NCI-H1105 treated with DMSO at 0.1 percent for 48 hours (cell line): ENCODE data around the gene BARX1.
"Not testable (repeated sequence)": the region's sequence is repeated elsewhere in the genome, so short reads cannot be mapped to it uniquely, and the experiment has no call there.

Experiments used
- DNase-seq: peaks from one replicate; lab custom pipeline; 2025; lab: John Stamatoyannopoulos, UW

BARX1 gene

DNA sequence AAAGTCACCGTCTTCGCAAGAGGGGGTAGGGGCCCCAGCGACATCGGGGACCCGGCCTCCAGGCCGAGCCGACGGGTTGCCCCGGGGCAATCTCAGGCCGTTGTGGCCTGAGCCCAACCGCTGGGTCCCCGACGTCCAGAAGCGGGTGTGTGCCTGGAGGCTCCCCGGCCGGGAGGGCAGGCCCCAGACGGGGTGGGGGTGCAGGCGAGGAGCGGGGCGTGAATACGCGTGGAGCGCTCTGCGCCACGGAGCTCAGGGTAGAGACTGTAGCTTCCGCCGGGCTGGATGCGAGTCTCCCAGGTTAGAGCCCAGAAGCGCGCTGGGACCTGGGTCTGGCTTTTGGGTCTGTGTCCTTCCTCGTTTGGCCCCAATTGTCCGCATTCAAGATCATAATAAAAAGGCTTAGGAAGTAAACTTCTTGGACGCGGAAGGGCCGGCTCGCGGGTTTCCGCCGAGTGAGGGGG, 3.5 kb downstream of the BARX1 start:
- no peak for DNase-seq

DNA sequence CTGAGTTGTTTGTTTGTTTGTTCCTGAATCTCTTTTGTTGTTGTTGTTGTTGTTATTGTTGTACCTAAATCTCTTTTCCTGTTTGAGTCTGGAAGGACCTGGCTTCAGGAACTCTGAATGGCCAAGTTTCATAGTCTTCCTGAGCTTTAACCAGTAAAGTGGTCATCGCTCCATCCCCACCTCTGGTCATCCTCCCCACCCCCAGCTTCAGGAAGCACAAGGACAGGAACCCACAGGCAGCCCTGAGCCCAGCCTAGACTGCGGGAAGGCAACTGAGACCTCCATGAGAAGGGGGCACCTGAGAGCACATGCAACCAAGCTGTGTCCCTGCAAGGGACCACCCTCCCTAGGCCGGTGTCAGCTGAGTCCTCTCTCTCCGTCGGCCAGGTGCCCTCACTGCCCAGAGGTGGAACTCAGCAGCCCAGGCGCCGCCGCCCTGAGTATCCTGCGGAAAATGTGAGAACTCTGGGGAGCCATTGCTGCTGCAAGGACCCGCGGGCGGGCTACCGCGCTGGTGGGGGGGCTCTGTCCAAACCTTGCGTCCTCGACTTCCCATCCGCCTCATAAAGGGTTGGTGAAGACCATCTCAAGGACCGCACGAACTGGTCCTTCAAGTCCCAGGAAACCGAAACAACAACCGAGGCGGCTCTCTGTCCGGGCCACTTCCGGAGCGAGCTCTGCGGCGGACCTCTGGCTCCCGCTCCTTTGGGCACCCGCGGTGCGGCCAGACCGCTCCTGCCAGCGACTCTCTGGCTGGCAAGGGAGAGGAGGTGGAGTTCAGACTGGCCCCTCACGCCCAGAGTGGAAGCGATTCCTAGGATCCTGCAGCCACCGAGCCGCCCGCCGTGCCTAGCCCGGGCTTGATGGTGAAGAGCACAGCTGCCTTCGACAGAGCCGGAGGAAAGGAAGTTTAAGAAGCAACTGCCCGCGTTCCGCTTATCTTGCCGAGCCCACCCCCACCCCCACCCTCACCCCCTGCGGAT, 4.2 kb downstream of the BARX1 start:
- DNase-seq = no peak

DNA sequence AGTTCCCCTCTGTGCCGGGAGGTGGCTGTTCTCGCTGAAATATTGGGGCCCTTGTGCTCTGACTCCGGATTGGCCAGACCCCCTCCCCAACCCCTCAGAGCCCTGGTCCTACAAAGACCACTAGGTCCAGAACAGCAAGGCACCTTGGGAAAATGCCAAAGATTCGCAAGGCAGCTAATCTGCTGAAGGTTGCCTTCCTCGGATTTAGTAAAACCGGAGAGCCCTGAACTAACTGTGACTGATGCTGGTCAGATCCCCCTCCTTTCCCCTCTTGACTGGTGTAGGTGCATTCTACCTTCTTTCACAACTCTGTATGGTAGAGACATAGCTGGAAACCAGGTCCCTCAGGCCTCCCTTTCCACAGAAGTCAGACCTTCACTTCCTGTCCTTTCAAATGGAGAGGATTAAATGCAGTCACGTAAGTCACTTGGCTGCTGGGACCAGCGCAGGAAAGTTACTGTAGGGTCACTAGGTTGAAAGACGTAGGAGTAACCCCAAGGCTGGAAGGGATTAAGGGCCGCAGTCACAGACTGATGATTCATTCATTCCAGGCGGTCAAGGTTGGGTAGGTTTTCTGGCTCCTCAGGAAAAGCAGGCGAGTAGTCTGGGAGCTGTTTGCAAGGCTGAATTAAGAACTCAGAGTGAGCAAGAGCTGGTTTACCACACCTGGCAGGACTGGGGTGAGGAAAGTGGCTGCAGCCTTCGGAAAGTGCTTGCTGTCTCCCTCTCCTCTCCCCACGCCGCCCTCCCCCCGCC, 5.3 kb downstream of the BARX1 start:
- no peak for DNase-seq

DNA sequence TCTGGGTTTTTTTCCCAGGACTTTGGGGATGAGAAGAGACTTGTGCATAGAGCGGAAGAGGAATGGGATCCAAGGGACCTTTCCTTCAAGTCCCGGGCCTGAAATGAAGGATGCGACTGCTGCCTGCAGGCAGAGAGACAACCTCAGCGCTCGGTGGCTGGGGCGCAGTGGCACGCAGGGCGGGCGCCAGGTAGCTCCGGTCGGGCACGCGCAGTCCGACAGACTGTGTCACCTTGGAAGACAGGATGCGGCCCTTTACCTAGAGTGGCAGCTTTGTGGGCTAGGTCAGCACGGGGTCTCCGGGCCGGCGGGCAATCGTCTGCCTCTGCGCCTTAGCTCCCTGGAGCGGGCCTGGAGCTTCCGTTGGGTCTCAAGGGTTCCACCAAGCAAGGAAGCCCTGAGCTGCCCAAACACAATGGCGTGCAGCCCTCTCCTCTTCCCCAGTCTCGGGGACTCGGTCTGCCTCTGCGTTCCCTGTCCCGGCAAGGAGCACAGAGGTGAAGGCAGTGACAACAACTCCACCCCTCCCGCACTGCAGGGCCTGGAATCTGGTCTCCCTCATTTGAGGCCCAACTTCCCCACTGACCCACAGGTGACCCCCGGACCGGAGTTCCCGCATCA, 6.0 kb downstream of the BARX1 start:
- no peak for DNase-seq

DNA sequence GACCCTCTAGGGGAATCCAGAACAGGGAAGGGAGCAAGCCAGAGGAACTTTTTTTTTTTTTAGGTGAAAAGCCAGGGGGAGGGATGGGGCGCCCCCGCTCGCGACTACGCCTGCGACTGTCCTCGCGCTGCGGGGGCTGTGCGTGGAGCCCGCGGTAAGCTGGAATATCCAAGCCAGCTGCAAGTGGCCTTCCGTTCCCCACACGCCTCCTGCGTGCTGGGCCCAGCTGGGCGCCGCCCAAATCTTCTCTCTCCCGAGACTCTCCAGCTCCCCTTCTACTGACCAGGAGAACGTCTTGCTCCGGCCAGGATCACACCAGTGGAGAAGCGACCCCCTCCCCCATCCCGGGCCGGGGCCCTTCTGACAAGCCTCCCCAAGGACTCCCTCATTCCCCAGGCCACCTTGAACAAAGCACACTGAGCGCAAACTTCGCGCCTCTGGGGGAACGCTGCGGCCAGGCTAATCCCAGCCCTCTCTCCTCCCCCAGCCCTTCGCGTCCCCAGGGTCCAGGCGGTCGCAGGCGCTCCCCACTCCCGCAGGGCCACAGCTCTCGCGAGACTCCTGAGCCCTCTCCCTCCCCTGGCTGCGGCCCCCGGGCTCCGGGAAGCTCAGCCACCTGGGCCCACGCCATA, 6.6 kb downstream of the BARX1 start:
- no peak for DNase-seq

DNA sequence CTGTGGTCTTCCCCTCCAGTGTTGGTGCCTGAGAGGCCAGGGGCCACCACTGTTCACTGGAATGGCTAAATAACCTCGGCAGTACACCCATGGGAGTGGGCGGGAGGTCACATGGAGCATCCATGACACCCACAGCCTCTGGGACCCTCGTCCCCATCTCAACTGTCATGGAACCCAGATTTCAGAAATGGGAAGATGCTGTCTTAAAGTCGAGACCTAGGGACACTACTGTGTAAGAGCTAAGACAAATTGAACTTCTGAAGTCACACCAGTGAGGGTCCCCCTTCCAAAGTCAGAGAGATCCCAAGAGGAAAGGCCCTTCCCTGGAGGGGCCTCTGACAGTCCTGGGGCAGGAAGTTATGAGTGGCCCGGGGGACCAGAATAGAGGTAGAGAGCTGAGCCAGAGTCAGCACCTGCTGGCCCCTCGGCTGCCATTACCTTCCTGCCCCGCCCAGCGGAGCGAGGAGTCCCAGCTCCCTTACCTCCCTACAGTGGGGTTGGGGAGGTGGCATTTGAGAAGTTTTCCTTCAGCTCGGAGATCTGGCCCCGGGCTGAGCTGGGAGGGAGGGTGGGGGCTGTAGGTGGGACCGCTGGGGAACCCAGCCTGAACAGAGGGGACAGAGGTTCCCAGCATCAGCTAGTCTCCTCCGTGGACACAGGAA, 7.6 kb downstream of the BARX1 start:
- DNase-seq = no peak

DNA sequence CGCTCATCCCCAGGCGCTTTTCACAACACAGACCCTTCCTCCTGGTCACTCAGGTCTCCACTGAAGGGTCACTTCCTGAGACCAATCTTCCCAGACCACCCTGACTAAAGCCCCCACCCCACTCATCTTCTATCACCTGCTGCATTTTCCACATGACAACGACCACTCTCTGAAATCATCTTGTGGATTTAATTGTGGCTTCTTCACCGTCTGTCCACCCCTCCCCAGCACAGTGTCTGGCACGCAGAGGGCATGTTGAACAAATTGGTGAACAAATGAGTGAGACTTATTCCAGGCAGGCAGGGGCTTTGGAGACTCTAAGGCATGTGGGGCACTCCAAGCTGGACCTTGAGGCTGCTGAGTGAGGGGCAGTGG, 8.8 kb downstream of the BARX1 start:
- no peak for DNase-seq

DNA sequence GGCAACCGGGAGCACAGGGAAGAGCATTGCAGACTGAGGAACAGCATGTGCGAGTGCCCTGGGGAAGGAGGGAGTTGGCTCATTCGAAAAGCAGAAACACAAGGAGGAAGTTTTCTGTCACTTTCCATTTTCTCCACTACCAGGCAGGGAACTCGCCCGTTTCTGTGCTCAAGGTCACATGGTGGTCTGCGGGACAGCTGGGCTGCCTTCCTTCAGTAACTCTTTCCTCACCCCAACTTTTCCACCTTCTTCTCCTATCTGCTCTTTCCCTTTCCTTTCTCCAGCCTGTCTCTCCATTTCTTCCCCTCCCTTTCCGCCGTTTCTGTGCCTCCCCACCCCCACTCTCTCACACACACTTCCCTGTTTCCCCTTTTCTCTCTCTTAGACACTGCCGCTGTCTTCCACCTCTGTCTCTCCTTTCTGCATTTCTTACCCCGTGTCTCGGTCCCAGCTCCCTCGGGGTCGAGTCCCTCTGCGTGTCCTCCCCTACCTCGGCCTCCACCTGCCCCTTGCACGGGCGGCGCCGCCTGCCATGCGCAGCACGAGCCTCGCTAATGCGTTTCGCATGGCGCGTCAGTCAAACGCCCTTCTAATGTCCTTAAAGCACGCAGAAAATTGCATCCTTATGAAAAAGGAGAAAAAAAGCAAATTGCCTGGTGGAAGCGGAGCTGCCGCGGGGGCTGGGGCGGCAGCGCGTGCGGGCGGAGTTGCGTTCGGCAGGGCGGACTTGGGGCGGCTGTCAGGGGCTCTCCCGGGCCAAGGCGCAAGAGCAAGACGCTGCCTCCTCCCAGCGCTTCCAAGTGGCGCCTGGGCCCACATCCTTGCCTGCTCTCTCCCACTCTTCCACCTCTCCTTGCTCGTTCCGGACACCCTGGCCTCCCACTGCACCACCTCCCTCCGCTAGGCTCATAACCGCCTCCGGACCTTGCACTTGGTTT, 9.5 kb downstream of the BARX1 start:
- no peak for DNase-seq

DNA sequence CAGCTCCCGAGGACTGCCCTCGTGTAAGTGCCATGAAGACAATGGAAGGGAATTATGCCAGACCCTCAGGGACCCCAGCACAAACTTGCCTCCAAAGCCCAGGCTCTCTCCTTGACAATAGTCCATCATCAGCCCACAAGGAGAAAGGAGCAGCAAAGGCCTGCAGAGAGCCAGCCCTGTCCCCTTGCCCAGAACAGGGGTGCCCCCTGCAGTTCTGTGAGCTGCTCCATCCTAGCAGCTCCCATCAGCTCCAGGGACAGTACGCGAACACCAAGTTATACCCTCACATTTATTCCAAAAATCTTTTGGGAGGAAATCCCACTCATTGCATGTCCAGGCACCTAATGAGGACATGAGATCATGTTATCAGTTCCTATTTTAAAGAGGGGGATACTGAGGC, 11.1 kb downstream of the BARX1 start:
- DNase-seq = no peak

DNA sequence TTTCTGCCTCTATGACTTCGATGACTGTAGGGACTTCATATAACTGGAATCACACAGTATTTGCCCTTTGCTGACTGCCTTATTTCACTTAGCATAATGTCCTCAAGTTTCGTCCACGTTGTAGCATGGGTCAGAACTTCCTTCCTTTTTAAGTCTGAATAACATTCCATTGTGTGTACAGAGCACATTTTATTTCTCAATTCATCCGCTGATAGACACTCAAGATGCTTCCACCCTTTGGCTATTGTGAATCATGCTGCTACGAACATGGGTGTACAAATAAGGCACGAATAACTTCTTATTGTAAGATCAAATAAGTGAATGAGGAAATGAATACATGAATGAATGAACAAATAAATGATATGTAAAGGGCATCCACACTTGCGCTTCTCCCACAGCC, 13.0 kb downstream of the BARX1 start:
- no peak for DNase-seq

DNA sequence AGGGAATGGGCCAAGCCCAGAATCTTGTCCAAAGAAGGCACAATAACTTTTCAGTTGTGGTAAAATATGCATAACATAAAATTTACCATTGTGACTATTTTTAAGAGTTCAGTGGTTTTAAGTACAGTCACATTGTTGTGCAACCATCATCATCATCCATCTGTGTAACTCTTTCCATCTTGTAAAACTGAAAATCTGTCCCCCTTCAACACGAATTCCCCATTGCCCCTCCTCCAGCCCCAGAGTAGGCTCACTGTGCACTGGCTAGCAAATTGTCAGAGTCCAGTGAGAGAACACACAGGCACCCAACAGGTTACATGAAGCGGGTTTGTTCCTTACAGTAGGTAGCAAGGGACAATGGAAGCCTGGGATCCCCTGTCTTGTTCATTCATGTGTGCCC, 13.7 kb downstream of the BARX1 start:
- no peak for DNase-seq

DNA sequence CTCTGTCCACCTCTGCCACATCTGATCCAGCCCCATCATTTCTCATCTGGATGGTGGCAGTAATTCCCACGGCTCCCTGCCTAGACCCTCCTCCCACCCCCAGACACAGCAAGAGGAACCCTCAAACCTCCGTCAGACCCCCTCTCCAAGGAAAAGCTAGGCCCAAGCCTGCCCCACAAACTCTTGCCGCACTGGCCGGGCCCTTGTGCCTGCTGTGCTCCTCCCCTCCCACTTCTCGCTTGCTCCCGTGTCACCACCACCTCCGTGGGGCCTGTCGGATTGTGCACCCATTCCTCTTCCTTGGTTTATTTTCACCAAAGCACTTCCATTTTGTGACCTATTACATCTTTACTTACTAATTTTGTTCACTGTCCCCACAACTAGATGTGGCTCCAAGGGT, 14.2 kb downstream of the BARX1 start:
- no peak for DNase-seq

DNA sequence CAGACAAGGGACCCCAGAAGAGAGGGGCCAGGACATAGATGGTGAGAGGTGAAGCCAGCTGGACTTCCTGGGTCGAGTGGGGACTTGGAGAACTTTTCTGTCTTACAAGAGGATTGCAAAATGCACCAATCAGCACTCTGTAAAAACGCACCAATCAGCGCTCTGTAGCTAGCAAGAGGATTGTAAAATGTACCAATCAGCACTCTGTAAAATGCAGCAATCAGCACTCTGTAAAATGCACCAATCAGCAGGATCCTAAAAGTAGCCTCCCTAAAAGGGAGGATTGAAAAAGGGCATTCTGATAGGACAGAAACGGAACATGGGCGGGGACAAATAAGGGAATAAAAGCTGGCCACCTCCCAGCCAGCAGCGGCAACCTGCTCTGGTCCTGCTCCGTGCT, 15.6 kb downstream of the BARX1 start:
- not testable (repeated sequence) for DNase-seq

DNA sequence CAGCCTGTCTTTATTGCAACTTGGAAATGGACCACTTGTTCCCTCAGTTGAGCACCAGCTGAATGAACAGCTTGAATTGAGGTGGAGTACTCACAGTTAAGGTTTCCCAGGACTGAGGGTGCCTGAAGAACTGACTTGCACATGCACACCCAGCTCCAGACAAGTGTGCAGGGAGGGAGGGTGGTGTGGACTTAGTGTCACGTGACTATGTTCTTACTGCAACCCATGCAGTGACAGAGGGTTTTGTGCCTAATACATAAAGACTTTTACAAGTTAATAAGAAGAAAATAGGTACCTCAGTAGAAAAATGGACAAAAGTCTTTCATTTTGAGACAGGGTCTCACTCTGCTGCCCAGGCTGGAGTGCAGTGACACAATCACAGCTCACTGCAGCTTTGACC, 18.0 kb downstream of the BARX1 start:
- no peak for DNase-seq

DNA sequence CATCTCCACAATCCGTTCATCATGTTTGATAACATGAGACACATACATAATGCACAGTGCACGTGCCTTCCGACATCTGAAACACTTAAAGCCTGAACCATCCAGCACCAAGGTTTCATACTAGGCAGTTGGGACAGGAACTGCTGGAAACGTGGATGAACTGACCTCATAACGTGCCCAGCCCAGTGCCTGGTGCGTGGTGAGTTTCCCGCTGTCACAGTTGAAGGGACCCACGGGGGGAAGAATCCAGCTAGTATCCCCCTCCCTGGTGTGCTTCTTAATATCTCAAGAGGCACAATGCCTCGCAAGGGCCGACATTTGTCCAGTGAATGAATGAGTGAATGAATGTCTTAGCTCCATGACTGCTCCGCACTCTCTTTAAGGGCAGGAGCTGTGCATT, 23.2 kb downstream of the BARX1 start:
- DNase-seq = no peak

DNA sequence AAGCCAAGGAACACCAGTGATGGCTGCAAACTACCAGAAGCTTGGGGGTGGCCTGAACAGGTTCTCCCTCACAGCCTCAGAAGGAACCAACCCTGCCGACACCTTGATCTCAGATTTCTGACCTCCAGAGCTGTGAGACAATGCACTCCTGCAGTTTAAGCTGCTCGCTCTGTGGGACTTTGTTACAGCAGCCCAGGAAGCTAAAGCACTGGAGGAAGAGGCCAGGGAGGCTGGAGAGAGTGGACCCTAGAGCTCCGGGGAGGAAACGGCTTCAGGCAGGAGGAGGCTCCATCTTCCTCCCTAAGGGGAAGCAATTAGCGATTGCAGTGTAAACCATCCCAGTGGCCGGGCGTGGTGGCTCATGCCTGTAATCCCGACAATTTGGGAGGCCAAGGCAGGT, 25.1 kb downstream of the BARX1 start:
- DNase-seq = no peak

DNA sequence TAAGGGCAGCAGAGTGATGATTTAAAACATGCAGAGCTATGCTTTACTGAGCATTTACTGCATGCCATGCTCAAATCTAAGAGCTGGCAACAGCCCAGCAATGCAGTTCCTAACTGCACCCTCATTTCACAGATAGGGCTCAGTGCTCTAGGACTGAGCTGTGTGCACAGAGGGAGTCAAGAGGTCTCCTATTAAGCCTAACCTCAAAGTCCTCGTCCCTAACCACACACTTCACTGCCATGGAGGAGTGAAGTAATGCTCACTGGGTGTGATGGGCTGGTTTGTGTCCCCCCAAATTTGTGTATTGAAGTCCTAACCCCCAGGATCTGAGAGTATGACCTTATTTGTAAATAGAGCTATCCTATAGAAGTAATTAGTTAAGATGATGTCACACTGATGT, 25.9 kb downstream of the BARX1 start:
- no peak for DNase-seq

DNA sequence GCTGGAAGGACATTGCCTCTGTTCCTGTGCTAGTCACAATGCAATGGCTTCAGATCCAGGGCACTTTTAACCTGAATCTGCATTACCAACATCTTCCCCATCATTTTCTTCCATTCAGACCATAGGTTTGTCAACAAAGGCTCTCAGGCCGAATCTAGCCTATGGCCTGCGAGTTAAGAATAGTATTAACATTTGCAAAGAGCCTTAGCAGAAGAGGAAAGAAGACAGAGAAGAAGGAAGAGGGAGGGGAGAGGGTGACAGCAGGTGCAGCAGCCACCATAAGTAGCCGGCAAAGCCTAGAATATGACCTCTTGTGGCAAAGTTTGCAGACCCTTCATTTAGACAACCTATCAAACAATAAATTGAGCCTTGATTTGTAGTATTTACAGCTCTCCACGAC, 32.6 kb downstream of the BARX1 start:
- no peak for DNase-seq

DNA sequence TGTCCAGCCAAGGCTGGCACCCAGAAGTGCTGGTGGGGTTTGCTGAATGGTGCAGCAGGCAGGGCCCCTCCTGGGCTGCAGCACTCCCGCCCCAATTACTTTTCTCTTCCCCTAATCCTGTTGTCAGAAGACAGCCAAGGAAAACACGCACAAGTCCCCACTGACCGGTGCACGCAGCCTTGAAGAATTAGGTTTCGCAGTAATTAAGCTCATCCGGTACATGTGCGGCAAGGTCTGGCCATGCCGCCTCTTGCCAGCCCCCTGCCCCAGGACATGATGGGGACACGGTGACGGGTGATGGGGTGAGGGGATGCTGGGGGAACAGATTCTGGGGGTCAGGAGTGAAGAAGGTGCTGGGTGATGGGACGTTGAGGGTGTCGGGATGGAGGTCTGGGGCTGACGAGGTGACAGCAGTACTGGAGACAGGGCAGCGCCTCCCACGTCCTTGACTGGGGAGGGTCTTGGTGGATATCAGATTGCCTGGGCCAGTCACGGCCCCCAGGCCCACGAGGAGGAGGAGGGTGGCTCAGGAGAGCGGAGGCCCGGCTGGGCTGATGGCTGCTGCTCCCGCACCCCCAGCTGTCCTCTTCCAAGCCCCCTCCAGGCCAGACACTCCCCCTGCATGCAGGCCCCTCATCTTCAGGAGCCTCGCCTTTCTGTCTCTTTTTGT, 34.9 kb downstream of the BARX1 start:
- no peak for DNase-seq

DNA sequence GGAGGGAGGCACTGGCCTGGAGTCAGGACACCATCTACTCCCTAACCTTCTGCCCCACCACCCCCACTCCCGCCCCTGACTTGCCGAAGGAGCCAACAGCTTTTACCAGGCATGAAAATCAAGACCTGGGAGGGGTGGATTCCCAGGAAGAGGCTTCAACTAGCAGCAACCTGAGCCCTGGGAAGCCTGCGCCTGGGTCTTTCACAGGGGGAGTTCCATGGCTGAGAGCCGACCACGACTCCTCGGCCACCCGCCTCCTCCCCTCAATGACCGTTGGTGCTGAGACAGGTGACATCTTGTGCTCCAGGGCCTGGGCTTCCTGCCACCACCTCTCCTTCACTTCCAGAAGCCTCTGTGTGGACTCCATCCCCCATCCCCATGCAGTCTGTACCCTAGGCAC, 37.1 kb downstream of the BARX1 start:
- DNase-seq = no peak
